ENCODE data around the gene SPOPL. TPM values are rescaled to one million over a fixed set of nuclear protein-coding genes. Genes with fewer than 3 reads are reported as not detected.

Gene SPOPL
- total RNA-seq, 1 experiment from 2014 or later: 40.8 TPM

DNA sequence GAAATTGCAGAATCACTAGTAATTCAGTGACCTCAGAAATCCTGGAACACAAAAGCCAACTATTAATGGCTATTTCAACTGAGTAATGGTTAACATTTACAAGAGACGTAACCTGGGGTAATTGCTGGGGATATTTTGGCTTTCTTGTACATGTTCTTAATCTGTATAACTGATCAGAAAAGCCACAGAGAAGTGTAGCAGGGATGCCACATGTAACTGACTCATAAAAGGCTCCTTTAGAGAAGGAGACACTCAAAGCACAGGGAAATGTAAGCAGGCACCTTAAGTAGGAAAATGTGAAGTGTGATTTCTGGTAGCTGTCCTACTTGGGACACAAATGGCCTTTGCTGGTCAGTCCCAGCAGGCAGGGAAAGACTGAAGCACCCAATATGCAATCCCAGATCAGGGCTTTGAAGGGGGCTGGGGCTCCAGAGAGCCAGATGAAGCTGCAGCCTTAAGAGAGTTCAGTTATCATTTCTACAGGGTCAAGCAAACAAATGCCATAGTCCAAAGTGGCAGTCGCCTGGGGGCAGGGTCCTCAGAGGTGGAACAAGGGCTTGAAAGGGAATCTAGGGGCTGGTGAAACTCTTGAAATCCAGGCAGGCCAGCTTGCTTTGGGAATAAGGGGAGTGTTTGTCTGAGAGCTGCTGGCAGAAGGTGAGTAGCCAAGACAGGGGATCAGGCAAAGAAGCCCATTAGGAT lies 7.2 kb upstream of the SPOPL start:
- no TSS peak for BruUV-seq (replicated peaks)
- no peaks in the 10 kb centered on the region for H3K9me3 Mint-ChIP-seq (ENCODE audit: low read depth, unreplicated experiment)
- H3K27ac Mint-ChIP-seq (ENCODE audit: unreplicated experiment): no peak overlapping the region
- CTCF ChIA-PET: no interaction called here
- peaks cover 16% of the 10 kb centered on the region for H3K4me1 Mint-ChIP-seq (ENCODE audit: low read depth, unreplicated experiment)
- TF ChIP-seq, protein P1, sequence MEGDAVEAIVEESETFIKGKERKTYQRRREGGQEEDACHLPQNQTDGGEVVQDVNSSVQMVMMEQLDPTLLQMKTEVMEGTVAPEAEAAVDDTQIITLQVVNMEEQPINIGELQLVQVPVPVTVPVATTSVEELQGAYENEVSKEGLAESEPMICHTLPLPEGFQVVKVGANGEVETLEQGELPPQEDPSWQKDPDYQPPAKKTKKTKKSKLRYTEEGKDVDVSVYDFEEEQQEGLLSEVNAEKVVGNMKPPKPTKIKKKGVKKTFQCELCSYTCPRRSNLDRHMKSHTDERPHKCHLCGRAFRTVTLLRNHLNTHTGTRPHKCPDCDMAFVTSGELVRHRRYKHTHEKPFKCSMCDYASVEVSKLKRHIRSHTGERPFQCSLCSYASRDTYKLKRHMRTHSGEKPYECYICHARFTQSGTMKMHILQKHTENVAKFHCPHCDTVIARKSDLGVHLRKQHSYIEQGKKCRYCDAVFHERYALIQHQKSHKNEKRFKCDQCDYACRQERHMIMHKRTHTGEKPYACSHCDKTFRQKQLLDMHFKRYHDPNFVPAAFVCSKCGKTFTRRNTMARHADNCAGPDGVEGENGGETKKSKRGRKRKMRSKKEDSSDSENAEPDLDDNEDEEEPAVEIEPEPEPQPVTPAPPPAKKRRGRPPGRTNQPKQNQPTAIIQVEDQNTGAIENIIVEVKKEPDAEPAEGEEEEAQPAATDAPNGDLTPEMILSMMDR (IDR thresholded peaks at IDR 0.05; ENCODE audit: unreplicated experiment): no peak
- H3K36me3 Mint-ChIP-seq (ENCODE audit: insufficient read depth, unreplicated experiment): no peaks in the 10 kb centered on the region
- no peak for DNase-seq
- H3K27me3 Mint-ChIP-seq (ENCODE audit: unreplicated experiment): no peaks in the 10 kb centered on the region
- no peak overlapping the region for H3K4me3 Mint-ChIP-seq (ENCODE audit: low read depth, unreplicated experiment)
- intact Hi-C loops (cut with micrococcal nuclease; ENCODE audit: unreplicated experiment): no loop called here

DNA sequence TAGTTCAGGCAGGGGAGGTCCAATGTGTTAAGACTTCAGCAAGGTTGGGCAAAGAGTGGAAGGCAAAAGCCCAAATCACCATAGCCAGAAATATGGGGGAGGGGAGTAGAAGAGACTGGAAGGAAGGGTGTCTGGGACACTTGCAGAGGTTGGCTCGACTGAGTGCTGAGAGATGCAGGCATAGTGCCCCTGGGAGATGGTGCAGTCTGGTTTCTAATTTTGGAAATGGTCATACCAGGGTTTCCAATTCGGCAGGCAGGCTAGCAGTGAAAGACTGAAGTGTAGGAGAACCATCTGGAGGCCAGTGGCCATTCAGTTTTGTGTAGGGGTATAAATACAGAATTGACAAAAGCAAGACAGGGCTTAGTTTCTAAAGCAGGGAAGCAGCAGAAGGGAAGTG lies 6.2 kb upstream of the SPOPL start:
- intact Hi-C loops (cut with micrococcal nuclease; ENCODE audit: unreplicated experiment): no loop called here
- Mint-ChIP-seq H3K36me3 (ENCODE audit: insufficient read depth, unreplicated experiment) (peaks cover 2% of the 10 kb centered on the region), H3K9me3 (ENCODE audit: low read depth, unreplicated experiment) (no peaks in the 10 kb centered on the region), H3K4me3 (ENCODE audit: low read depth, unreplicated experiment) (no peak overlapping the region), H3K27ac (ENCODE audit: unreplicated experiment) (no peak overlapping the region), H3K27me3 (ENCODE audit: unreplicated experiment) (no peaks in the 10 kb centered on the region), H3K4me1 (ENCODE audit: low read depth, unreplicated experiment) (peaks cover 16% of the 10 kb centered on the region)
- BruUV-seq (replicated peaks): no TSS peak
- TF ChIP-seq, protein P1 (IDR thresholded peaks at IDR 0.05; ENCODE audit: unreplicated experiment): no peak
- CTCF ChIA-PET: no interaction called here
- no peak for DNase-seq

DNA sequence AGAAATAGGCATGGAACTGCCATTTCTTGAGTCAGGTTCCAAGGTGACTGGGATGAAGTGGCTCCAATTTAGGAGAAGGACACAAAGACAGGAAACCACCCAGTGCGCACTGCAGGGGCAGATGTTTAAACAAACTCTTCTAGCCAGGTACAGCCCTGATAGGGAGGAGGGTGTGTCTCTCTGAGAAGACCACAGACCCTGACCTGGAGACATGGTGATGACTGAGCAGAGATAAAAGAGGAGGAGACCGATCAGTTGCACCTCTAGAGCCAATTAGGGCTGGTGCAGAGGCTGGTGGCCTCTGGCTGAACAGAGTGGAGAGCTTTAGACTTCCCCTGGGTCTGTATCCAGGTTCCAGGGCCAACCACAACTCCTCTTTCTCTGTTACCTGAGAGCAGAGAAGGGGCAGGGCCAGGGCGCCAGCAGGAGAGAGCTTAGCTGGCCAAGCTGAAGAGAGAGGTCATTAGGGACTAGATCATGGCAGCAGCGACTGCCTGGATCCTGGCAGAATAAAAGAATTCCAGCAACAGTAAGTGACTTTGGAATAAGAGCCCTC lies 5.4 kb upstream of the SPOPL start:
- BruUV-seq (replicated peaks): no TSS peak
- TF ChIP-seq, protein P1 (IDR thresholded peaks at IDR 0.05; ENCODE audit: unreplicated experiment): no peak
- no peak overlapping the region for H3K4me3 Mint-ChIP-seq (ENCODE audit: low read depth, unreplicated experiment)
- H3K4me1 Mint-ChIP-seq (ENCODE audit: low read depth, unreplicated experiment): peaks cover 16% of the 10 kb centered on the region
- no peaks in the 10 kb centered on the region for H3K27me3 Mint-ChIP-seq (ENCODE audit: unreplicated experiment)
- CTCF ChIA-PET: no interaction called here
- H3K27ac Mint-ChIP-seq (ENCODE audit: unreplicated experiment): no peak overlapping the region
- intact Hi-C loops (cut with micrococcal nuclease; ENCODE audit: unreplicated experiment): no loop called here
- peaks cover 9% of the 10 kb centered on the region for H3K36me3 Mint-ChIP-seq (ENCODE audit: insufficient read depth, unreplicated experiment)
- no peaks in the 10 kb centered on the region for H3K9me3 Mint-ChIP-seq (ENCODE audit: low read depth, unreplicated experiment)
- DNase-seq: no peak

DNA sequence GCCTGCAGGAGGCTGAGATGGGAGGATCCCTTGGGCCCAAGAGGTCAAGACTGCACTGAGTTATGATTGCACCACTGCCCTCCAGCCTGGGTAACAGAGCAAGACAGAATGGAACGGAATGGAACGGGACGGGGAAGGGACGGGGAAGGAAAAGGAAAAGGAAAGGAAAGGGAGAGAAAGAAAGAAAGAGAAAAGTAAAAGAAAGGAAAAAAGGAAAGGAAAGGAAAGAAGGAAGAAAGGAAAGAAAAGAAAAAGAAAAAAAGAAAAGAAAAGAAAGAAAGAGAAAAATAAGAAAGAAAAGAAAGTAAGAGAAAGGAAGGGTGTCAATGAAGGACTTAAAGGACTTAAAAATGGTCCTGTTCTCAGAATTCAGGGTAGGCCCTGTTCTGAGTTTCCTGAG lies 4.3 kb upstream of the SPOPL start:
- Mint-ChIP-seq H3K9me3 (ENCODE audit: low read depth, unreplicated experiment) (no peaks in the 10 kb centered on the region), H3K27ac (ENCODE audit: unreplicated experiment) (no peak overlapping the region), H3K27me3 (ENCODE audit: unreplicated experiment) (no peaks in the 10 kb centered on the region), H3K4me1 (ENCODE audit: low read depth, unreplicated experiment) (peaks cover 16% of the 10 kb centered on the region), H3K4me3 (ENCODE audit: low read depth, unreplicated experiment) (no peak overlapping the region), H3K36me3 (ENCODE audit: insufficient read depth, unreplicated experiment) (peaks cover 20% of the 10 kb centered on the region)
- no peak for DNase-seq
- CTCF ChIA-PET: no interaction called here
- TF ChIP-seq, protein P1 (IDR thresholded peaks at IDR 0.05; ENCODE audit: unreplicated experiment): no peak
- intact Hi-C loops (cut with micrococcal nuclease; ENCODE audit: unreplicated experiment): no loop called here
- no TSS peak for BruUV-seq (replicated peaks)

All from Calu3 (cell line).